HCT116 (cell line): ENCODE measurements around the gene PPP6C. TPM values are rescaled to one million over a fixed set of nuclear protein-coding genes. Genes with fewer than 3 reads are reported as not detected.

Experiments used
- ATAC-seq: fragments of 200-7000 bp; cut with Tn5 transposase; 2 replicates; pipeline ENCODE4 v1.9.1; 2020; ENCODE audit warnings: mild to moderate bottlenecking, moderate library complexity
- BruUV-seq: library from RNA; stranded (reverse); fragments of 400-500 nt; replicated peaks from 2 replicates; lab custom pipeline; 2021; lab: Mats Ljungman, UMichigan
- CTCF ChIA-PET: fragments of 300-600 bp; sonication (Branson Sonifier 250); formaldehyde crosslinking; loops from one replicate; lab custom pipeline; 2021; ENCODE audit warnings: antibody characterized with exemption; lab: Charles Lee
- POLR2A ChIA-PET: fragments of 300-600, 350-600 bp; sonication (Branson Sonifier 250); formaldehyde crosslinking; loops from one replicate; lab custom pipeline; 2021; ENCODE audit warnings: antibody characterized with exemption; lab: Charles Lee
- RAD21 ChIA-PET, 2 experiments: fragments of 300-600 bp; sonication (Branson Sonifier 250); formaldehyde crosslinking; loops; one replicate each; lab custom pipeline; 2023; ENCODE audit warnings: low total read pairs in 2 of 2; ENCODE audit not compliant: uncharacterized antibody in 2 of 2, unreplicated experiment in 2 of 2, low non-redundant PET in 1 of 2; lab: Charles Lee
- DNase-seq: peaks from one replicate; pipeline ENCODE4 v3.0.0-alpha.2; 2010; ENCODE audit warnings: low read depth, low spot score
- H2AFZ ChIP-seq: fragments of 200-600 bp; shearing (Covaris generic), sonication (generic); 2 replicates; pipeline ENCODE4 v1.6.1; 2017; ENCODE audit warnings: low read depth, mixed run types, mixed read lengths, antibody characterized with exemption, low read length; ENCODE audit not compliant: poor library complexity, severe bottlenecking
- H3K27ac ChIP-seq: 2 replicates; pipeline ENCODE4 v1.5.1; 2012; ENCODE audit warnings: low read depth, low read length
- H3K27me3 ChIP-seq: fragments of 200-600 bp; sonication (generic); 2 replicates; pipeline ENCODE4 v1.6.1; 2016; ENCODE audit warnings: mixed run types, low read length, mixed read lengths; ENCODE audit not compliant: insufficient read depth
- H3K36me3 ChIP-seq, 2 experiments: fragments of 200-500 bp in 1 of 2; fragments of 200-600 bp in 1 of 2; sonication (Bioruptor generic) in 1 of 2; sonication (generic) in 1 of 2; 2 replicates each; pipeline versions ENCODE4 v1.5.1 to v1.6.1; 2014 to 2016; ENCODE audit warnings: low read length in 2 of 2, inconsistent platforms in 1 of 2, mixed read lengths in 1 of 2, mixed run types in 1 of 2; ENCODE audit not compliant: insufficient read depth in 2 of 2, control insufficient read depth in 1 of 2
- H3K4me1 ChIP-seq, 2 experiments: fragments of 200-600 bp in 1 of 2; sonication (generic) in 1 of 2; 2 replicates each; pipeline versions ENCODE4 v1.5.1 to v1.6.1; 2012 to 2017; ENCODE audit warnings: low read length in 2 of 2, inconsistent platforms in 1 of 2, mild to moderate bottlenecking in 1 of 2, mixed read lengths in 1 of 2, mixed run types in 1 of 2, moderate library complexity in 1 of 2; ENCODE audit not compliant: insufficient read depth in 2 of 2, control insufficient read depth in 1 of 2
- H3K4me2 ChIP-seq: fragments of 200-600 bp; sonication (generic); 2 replicates; pipeline ENCODE4 v1.6.1; 2017; ENCODE audit warnings: mixed run types, low read length, mixed read lengths
- H3K4me3 ChIP-seq, 2 experiments: fragments of 200-600 bp in 1 of 2; sonication (generic) in 1 of 2; replicated peaks in 1 of 2; 2 replicates each; pipeline ENCODE4 v1.5.1; 2011 to 2016; ENCODE audit warnings: low read length in 2 of 2, control low read depth in 1 of 2, low read depth in 1 of 2, mild to moderate bottlenecking in 1 of 2, mixed read lengths in 1 of 2, mixed run types in 1 of 2
- H3K79me2 ChIP-seq: fragments of 200-600 bp; sonication (generic); 2 replicates; pipeline ENCODE4 v1.6.1; 2017; ENCODE audit warnings: mild to moderate bottlenecking, mixed run types, low read length, moderate library complexity, mixed read lengths; ENCODE audit not compliant: insufficient read depth
- H3K9ac ChIP-seq: fragments of 200-600 bp; sonication (generic); 2 replicates; pipeline ENCODE4 v1.6.1; 2016; ENCODE audit warnings: low read length, mixed read lengths
- H3K9me2 ChIP-seq: fragments of 200-600 bp; sonication (generic), shearing (Covaris generic); 2 replicates; pipeline ENCODE4 v1.6.1; 2017; ENCODE audit warnings: mixed run types, mild to moderate bottlenecking, moderate library complexity; ENCODE audit not compliant: insufficient read depth
- H3K9me3 ChIP-seq, 2 experiments: fragments of 200-500 bp in 1 of 2; fragments of 200-600 bp in 1 of 2; sonication (Bioruptor generic) in 1 of 2; sonication (generic) in 1 of 2; 2 replicates each; pipeline ENCODE4 v1.6.1; 2014 to 2017; ENCODE audit warnings: low read length in 2 of 2, mixed read lengths in 2 of 2, inconsistent platforms in 1 of 2, low read depth in 1 of 2, mild to moderate bottlenecking in 1 of 2, mixed run types in 1 of 2, moderate library complexity in 1 of 2; ENCODE audit not compliant: control insufficient read depth in 1 of 2, insufficient read depth in 1 of 2
- H4K20me1 ChIP-seq: fragments of 200-600 bp; sonication (generic), shearing (Covaris generic); 2 replicates; pipeline ENCODE4 v1.6.1; 2017; ENCODE audit warnings: mixed run types, mild to moderate bottlenecking, moderate library complexity; ENCODE audit not compliant: insufficient read depth
- CBX3 ChIP-seq: IDR thresholded peaks from 2 replicates; pipeline ENCODE4 v1.6.1; 2012; ENCODE audit warnings: low read depth
- CTCF ChIP-seq, 3 experiments: fragments of 200-600 bp in 1 of 3; sonication (generic) in 1 of 3; IDR thresholded peaks in 2 of 3; conservative IDR thresholded peaks in 1 of 3; 2 replicates each; pipeline ENCODE4 v1.5.1; 2012 to 2017; ENCODE audit warnings: low read depth in 2 of 3, low read length in 2 of 3, antibody characterized with exemption in 1 of 3, borderline replicate concordance in 1 of 3, control low read depth in 1 of 3, mild to moderate bottlenecking in 1 of 3, mixed read lengths in 1 of 3, mixed run types in 1 of 3, moderate library complexity in 1 of 3; ENCODE audit not compliant: insufficient read depth in 1 of 3
- EGR1 ChIP-seq: IDR thresholded peaks from 2 replicates; pipeline ENCODE4 v1.6.1; 2012; ENCODE audit warnings: low read depth
- ELF1 ChIP-seq: IDR thresholded peaks from 2 replicates; pipeline ENCODE4 v1.6.1; 2012; ENCODE audit warnings: low read depth, borderline replicate concordance
- EZH2phosphoT487 ChIP-seq: fragments of 200-600 bp; IDR thresholded peaks from 2 replicates; pipeline ENCODE4 v1.6.1; 2018; ENCODE audit warnings: antibody characterized with exemption, borderline replicate concordance
- JUND ChIP-seq: IDR thresholded peaks from 2 replicates; pipeline ENCODE4 v1.6.1; 2012
- MAX ChIP-seq: IDR thresholded peaks from 2 replicates; pipeline ENCODE4 v1.6.1; 2012
- SP1 ChIP-seq: IDR thresholded peaks from 2 replicates; pipeline ENCODE4 v1.6.1; 2012; ENCODE audit warnings: low read depth
- SRF ChIP-seq: IDR thresholded peaks from 2 replicates; pipeline ENCODE4 v1.6.1; 2012; ENCODE audit warnings: low read depth
- ZBTB33 ChIP-seq: IDR thresholded peaks from 2 replicates; pipeline ENCODE4 v1.6.1; 2011; ENCODE audit warnings: mild to moderate bottlenecking, low read length, moderate library complexity; ENCODE audit not compliant: insufficient replicate concordance; ENCODE audit errors: extremely low read depth
- ZFX ChIP-seq: fragments of 450-650 bp; IDR thresholded peaks from 2 replicates; pipeline ENCODE4 v1.6.1; 2017
- intact Hi-C: fragments of 100-400 bp; cut with micrococcal nuclease; formaldehyde crosslinking; loops from 2 replicates; pipeline ENCODE4 v1.10.0; 2022
- total RNA-seq: library from RNA; stranded (reverse); gene quantifications from one replicate; pipeline ENCODE4 v1.2.1, GENCODE V29; 2021; ENCODE audit not compliant: unreplicated experiment

The PPP6C gene
- total RNA-seq, 1 experiment from 2014 or later: 35.4 TPM

GRCh38 chr9:125204477-125204876 is 14.9 kb upstream of the PPP6C start:
- Histone ChIP-seq H3K4me3 (no peak overlapping the region), H3K27ac (no peak overlapping the region), H3K9me3 (no peaks in the 10 kb centered on the region), H3K36me3 (peaks cover 8 to 22% of the 10 kb centered on the region in 2 experiments; a peak in 3 of 4 replicates), H3K4me1 (peaks cover 6 to 9% of the 10 kb centered on the region in 2 experiments; a peak in 3 of 4 replicates), H4K20me1 (no peaks in the 10 kb centered on the region), H2AFZ (no peak overlapping the region), H3K79me2 (peaks cover 19% of the 10 kb centered on the region), H3K4me2 (no peak overlapping the region), H3K9me2 (no peaks in the 10 kb centered on the region), H3K27me3 (no peaks in the 10 kb centered on the region), H3K9ac (no peak overlapping the region)
- ChIA-PET RAD21 (no interaction called here), POLR2A (no interaction called here), CTCF (no interaction called here)
- ATAC-seq (no peak), DNase-seq (no peak)
- TF ChIP-seq CBX3 (no peak), ZFX (no peak), SRF (no peak), EGR1 (no peak), ZBTB33 (no peak), EZH2phosphoT487 (no peak), ELF1 (no peak), CTCF (IDR thresholded peaks at IDR 0.05 in 2 of 3, conservative IDR thresholded peaks at IDR 0.05 in 1 of 3; ENCODE audit: borderline replicate concordance in 1 of 3, insufficient read depth in 1 of 3, low read depth in 2 of 3, low read length in 2 of 3) (no peak), MAX (no peak), SP1 (no peak), JUND (no peak)
- intact Hi-C loops: no loop called here
- no TSS peak for BruUV-seq
